GM19023 (cell line): Measurements from ENCODE around the gene ADTRP.

Source experiments
- ATAC-seq: cut with Tn5 transposase; IDR thresholded peaks from one replicate; pipeline ENCODE4 v1.9.1; 2021; ENCODE audit warnings: mild to moderate bottlenecking, moderate library complexity; ENCODE audit not compliant: unreplicated experiment

The ADTRP gene

GRCh38 chr6:11774426-11774825 is 4.2 kb downstream of the ADTRP start:
- no peak for ATAC-seq

- ATAC-seq = no peak
These were observed 5.0 kb downstream of the ADTRP start for GRCh38 chr6:11773581-11773980.

GRCh38 chr6:11773013-11773412 is 5.6 kb downstream of the ADTRP start:
- no peak for ATAC-seq

GRCh38 chr6:11772109-11772825 is 6.3 kb downstream of the ADTRP start:
- ATAC-seq = no peak

DNA sequence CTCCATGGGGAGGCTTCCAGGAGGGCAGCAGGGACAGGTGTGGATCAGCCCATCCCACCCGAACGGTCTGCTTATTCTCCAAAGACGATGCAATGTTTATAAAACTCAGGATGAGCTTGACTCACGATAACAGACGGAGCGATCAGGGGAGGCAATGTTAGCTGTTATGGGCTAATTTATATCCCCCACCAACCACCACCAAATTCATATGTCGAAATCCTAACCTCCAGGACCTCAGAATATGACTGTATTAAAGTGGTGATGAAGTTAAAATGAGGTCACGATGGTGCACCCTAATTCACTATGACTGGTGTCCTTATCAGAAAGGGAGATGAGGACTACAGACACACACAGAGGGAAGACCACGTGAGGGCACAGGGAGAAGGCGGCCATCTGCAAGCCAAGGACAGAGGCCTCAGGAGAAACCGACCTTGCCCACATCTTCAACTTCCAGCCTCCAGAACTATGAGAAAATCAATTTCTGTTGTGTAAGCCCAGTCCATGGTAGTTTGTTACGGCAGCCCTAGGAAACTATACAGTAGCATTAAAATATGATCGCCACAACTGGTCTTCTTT is 7.0 kb downstream of the ADTRP start:
- ATAC-seq = no peak

- no peak for ATAC-seq
These were observed 7.8 kb downstream of the ADTRP start for GRCh38 chr6:11770546-11771466.

DNA sequence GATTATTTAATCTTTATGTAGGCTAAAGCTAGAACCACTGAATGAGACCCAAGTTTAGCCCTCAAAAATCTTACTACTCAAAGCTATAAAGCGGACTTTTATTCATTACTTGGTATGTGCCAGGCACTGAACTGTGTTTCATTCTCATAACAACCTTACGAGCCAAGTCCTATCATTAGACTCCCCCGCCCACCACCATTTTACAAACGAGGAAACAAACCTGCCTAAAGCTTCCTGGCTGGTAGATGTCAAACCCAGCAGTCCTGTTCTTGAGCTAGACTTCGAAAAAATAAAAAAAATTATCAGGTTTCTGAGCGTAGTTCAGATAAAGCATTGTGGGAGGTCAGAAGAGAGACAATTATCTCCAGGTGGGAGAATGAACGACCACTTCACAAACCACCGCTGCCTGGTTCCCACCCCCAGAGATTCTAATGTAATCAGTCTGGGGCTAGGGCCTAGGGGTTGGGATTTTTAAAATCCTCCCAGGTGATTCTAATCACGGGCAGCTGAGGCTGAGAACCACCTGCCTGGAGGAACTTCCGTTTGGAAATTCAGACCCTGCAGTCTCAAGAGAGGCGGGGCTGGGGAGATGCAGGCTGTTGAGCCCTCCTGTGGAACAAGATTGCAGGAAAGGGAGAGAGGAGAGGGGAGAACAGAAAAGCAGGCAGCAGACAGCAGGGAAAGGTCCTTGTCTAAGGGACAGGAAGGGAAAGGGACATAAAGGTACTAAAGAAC is 8.6 kb downstream of the ADTRP start:
- no peak for ATAC-seq

DNA sequence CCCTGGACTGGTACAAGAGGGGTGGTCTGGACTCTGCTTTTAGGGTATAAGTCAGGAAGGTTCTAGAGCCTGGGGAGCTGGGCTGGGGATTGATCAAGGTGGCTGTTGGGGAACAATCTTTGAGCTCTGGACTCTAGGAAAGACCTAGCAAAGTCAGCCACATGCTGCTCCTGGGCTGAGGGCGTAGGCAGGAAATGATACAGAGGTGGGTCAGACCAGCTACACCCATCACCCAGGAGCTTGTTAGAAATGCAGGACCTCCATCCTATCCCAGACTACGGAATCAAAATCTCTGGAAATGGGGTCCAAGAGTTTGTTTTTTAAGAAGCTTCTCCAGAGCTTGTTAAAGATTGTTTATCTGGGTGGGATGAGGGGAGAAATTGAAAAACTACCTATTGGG is 9.4 kb downstream of the ADTRP start:
- ATAC-seq = no peak

DNA sequence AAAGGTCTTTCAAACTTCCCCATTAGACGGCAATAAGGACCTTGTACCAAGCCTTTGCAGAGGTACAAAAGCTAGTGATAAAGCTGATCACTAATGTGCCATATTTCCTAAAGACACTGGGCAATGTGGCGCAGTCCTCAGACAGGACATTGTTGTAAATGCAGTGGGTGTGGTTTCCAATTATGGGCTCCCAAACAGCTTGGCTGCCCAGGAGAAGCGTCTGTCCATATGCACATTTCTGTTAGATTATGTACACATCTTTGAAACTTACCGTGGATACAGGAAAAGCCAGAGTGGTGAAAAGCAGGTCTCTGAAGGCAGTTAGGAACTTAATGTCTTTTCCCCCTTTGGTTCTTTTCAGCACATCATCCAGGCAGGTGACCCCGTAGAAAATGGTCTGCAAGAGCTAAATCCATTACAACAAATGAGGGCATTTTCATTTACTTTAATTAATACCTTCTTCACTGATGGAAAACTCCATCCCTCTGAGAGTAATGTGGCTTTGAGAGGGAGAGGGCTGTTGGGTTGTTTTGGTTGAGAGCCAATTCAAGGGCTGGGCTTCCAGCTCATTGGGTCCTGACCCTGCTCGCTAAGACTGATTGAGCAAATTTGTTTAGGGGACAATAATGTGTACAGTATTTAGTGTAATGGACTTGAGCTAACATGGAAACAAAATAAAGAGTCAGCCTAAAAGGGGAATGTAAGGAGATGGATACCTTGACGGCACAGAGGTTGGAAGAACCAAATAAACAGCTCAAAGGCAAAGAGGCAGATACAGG is 10.4 kb downstream of the ADTRP start:
- no peak for ATAC-seq

DNA sequence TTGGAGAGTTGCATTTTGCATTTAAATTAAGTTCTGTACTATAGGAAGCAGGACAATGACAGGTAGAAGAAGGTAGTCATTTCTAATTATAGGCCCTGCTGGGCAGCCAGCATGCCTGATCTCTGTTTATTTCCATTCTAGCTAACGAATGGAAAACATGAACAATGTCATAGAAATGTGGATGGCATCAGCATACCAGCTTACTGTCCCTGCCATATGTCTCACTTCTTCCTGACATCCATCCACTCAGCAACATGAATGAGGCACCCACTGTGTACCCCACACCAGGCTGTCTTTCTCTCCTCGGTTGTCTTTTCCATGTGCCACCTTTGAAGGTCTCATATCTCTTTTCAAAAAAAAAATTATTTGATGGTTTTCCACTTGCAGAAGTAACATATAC is 11.1 kb downstream of the ADTRP start:
- ATAC-seq = no peak

- ATAC-seq = no peak
These were observed 11.8 kb downstream of the ADTRP start for GRCh38 chr6:11766589-11767450.

DNA sequence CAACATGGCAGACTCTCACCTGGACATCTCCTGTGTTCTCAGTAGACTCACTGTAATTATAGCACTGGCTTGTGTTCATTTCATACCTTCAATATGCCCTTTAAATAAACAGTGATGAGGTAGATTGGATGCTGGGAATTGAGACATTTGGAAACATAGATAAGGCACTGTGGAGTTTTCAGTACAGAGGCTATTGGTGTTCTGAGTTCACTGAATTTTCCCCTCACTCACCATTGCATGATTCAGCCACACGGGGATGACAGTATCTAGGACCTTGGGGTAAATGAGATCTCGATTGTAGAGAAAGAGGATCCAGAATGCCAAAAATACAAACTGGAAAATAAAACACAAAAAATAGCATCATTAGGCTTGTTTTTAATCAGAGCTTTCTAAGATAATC is 12.6 kb downstream of the ADTRP start:
- no peak for ATAC-seq

GRCh38 chr6:11764250-11764604 is 14.4 kb downstream of the ADTRP start:
- ATAC-seq = no peak

- ATAC-seq = no peak
These were observed 14.9 kb downstream of the ADTRP start for GRCh38 chr6:11763460-11764249.

- no peak for ATAC-seq
These were observed 15.7 kb downstream of the ADTRP start for GRCh38 chr6:11762794-11763459.

DNA sequence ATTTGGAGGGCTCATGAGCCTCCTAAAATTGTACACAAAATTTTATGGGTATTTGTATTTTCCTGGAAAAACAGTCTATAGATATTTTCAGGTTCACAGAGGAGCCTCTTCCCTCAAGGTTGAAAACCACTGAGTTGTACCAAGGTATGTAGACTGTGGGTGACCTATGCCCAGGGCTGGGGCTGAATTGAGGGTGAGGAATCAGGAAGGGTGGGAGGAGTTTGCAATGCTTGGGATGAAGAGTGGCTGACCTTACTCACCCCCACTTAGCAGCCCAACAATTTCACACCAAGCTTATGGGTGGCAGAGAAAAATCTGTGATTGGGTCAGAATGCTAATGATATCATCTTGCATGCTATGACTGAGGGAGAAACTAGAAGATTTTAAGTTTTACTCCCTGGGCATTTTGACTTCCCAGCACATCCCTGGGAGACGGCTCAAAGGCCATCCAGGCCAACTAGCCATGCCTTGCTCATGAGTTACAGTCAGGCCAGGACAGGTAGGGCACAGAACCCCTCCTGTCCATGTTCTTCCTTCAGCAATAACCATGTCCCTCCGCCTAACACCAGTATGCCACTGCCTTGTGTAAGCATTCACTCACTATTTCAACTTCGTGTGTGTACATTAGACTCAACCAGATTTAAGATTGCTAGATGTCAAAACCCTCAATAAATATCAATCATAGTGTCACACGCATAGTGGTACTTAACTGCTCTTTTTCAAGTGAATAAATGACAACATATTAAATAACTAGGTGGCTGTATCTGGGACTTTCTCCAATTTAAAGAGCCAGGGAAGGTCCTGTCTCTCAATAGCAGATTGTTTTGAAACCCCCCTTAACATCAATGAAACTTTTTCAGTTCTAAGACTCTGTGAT is 16.6 kb downstream of the ADTRP start:
- no peak for ATAC-seq

DNA sequence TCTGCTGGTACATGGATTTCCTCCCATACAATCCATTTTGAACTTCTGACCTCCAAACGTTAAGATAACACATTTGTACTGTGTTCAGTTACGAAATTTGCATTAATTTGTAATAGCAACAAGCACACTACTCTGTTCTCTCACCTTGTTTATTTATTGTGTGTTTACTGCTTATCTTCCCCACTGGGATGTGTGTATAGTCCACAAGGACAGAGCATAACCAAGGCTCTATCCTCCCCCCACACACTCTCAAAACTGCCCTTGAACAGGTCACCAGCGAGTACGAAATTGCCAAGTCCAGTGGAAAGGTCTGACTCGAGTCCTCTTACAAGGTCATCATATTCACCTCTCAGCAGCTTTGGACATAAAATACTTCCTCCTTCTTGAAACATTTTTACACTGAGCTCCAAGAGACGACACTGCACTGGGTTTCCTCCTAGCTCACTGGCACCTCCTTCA is 18.6 kb downstream of the ADTRP start:
- no peak for ATAC-seq
